ENCODE data around the gene BPIFB6. TPM values are rescaled to one million over a fixed set of nuclear protein-coding genes. Genes with fewer than 3 reads are reported as not detected.

The BPIFB6 gene
- polyA plus RNA-seq, 3 donors = not detected

DNA sequence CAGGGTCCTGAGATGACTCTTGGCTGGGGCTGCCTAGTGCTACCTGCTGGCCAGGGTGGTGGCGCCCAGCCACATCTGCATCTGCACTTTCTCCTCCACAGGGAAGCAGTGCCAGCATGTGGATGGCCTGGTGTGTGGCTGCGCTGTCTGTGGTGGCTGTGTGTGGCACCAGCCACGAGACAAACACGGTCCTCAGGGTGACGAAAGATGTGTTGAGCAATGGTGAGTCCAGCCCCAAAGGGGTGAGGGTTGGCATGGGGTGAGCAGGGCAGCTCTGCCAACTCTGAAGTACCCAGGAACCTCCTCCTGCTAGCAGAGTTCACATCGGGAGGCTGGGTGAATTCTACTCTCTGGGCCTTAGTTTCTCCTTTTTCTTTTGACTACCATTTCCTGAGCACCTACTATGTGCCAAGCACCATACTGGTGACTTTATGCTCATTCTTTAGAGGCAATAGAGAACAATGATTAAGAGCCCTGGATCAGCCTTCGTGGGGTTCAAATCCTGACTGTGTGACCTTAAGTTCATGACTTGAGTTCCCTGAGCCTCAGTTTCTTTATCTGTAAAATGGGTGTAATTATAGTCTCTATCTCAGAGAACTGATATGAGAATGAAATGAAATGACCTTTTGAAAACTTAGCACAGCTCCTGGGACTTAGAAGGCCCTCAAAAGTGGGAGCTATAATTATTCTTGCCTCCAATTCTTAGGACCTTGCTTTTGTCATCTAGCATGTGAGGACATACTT lies 50.1 kb downstream of the BPIFB6 start:
- Histone ChIP-seq H3K9ac (ENCODE audit: insufficient read depth, low read length, poor library complexity, severe bottlenecking) (no peak overlapping the region), H3K9me3 (replicated peaks in 1 of 2; ENCODE audit: control insufficient read depth in 1 of 2, insufficient read depth in 1 of 2, low read length in 2 of 2) (no peaks in the 10 kb centered on the region)

DNA sequence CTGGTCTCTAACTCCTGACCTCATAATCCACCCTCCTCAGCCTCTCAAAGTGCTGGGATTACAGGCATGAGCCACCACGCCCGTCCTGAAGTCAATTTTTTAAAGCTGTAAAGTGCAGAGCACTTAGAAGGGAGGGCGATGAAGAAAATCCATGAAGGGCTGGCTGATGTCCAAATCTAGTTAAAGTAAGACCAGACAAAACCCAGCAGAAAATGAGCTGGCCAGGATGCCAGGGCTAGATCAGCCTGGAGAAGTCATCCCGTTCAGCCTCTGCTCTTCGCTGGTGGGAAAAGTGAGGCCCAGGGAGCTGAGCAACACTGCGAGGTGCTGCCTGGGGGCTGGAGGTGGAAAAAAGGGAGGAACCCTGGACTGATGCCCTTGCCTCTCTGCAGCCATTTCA lies 51.1 kb downstream of the BPIFB6 start:
- no peak overlapping the region for H3K9ac ChIP-seq (ENCODE audit: insufficient read depth, low read length, poor library complexity, severe bottlenecking)
- no peak for TF ChIP-seq CTCF (IDR thresholded peaks at IDR 0.05)
- peaks cover 0 to 2% (median under 1%) of the 10 kb centered on the region in 3 donors for H3K27me3 Mint-ChIP-seq (ENCODE audit: low read depth in 3 of 3)
- no peaks in the 10 kb centered on the region for H4K20me1 ChIP-seq (ENCODE audit: insufficient read depth, low read length)
- no peak overlapping the region for H3K27ac Mint-ChIP-seq
- no peak overlapping the region for H3K4me3 Mint-ChIP-seq
- intact Hi-C loops (cut with micrococcal nuclease) = no loop called here
- H3K27ac ChIP-seq (ENCODE audit: low read depth in 1 of 2, low read length in 2 of 2) = no peak overlapping the region
- H3K4me1 ChIP-seq (ENCODE audit: control insufficient read depth in 1 of 2, insufficient read depth in 2 of 2, low read length in 2 of 2) = no peaks in the 10 kb centered on the region
- H2AFZ ChIP-seq (ENCODE audit: insufficient read depth, low read depth, low read length, poor library complexity, severe bottlenecking) = no peak overlapping the region
- H3K9me3 Mint-ChIP-seq = no peaks in the 10 kb centered on the region
- no peaks in the 10 kb centered on the region for H3K79me2 ChIP-seq (ENCODE audit: insufficient read depth, low read length)
- peaks cover 4% of the 10 kb centered on the region for H3K4me1 Mint-ChIP-seq
- H3K4me2 ChIP-seq (replicated peaks; ENCODE audit: extremely low read depth, low read length, poor library complexity, severe bottlenecking) = no peak overlapping the region
- H3K27me3 ChIP-seq (ENCODE audit: control insufficient read depth in 2 of 2, insufficient read depth in 2 of 2, low read length in 2 of 2) = no peaks in the 10 kb centered on the region
- H3K4me3 ChIP-seq (replicated peaks in 1 of 3; ENCODE audit: low read depth in 2 of 3, low read length in 3 of 3) = no peak overlapping the region
- H3K36me3 Mint-ChIP-seq = no peaks in the 10 kb centered on the region
- 94% methylated on average over 6 of the region's 6 CpGs for WGBS (ENCODE audit: insufficient coverage)
- no peaks in the 10 kb centered on the region for H3K9me3 ChIP-seq (replicated peaks in 1 of 2; ENCODE audit: control insufficient read depth in 1 of 2, insufficient read depth in 1 of 2, low read length in 2 of 2)
- no peak for DNase-seq
- no peaks in the 10 kb centered on the region for H3K36me3 ChIP-seq (replicated peaks in 1 of 2; ENCODE audit: control insufficient read depth in 1 of 2, insufficient read depth in 2 of 2, low read length in 2 of 2)

More for the DNA sequence above, 50.1 kb downstream of the BPIFB6 start:
- Histone ChIP-seq H3K27me3 (ENCODE audit: control insufficient read depth in 2 of 2, insufficient read depth in 2 of 2, low read length in 2 of 2) (no peaks in the 10 kb centered on the region), H2AFZ (ENCODE audit: insufficient read depth, low read depth, low read length, poor library complexity, severe bottlenecking) (no peak overlapping the region), H3K4me2 (replicated peaks; ENCODE audit: extremely low read depth, low read length, poor library complexity, severe bottlenecking) (no peak overlapping the region), H3K27ac (ENCODE audit: low read depth in 1 of 2, low read length in 2 of 2) (no peak overlapping the region), H3K4me3 (replicated peaks in 1 of 3; ENCODE audit: low read depth in 2 of 3, low read length in 3 of 3) (no peak overlapping the region), H4K20me1 (ENCODE audit: insufficient read depth, low read length) (no peaks in the 10 kb centered on the region), H3K36me3 (replicated peaks in 1 of 2; ENCODE audit: control insufficient read depth in 1 of 2, insufficient read depth in 2 of 2, low read length in 2 of 2) (no peaks in the 10 kb centered on the region), H3K4me1 (ENCODE audit: control insufficient read depth in 1 of 2, insufficient read depth in 2 of 2, low read length in 2 of 2) (no peaks in the 10 kb centered on the region), H3K79me2 (ENCODE audit: insufficient read depth, low read length) (no peaks in the 10 kb centered on the region)
- Mint-ChIP-seq H3K9me3 (no peaks in the 10 kb centered on the region), H3K27ac (no peak overlapping the region), H3K27me3 (ENCODE audit: low read depth in 3 of 3) (peaks cover 0 to 2% (median 0%) of the 10 kb centered on the region in 3 donors), H3K4me1 (peaks cover 4% of the 10 kb centered on the region), H3K36me3 (no peaks in the 10 kb centered on the region), H3K4me3 (no peak overlapping the region)
- intact Hi-C loops (cut with micrococcal nuclease) = no loop called here
- no peak for TF ChIP-seq CTCF (IDR thresholded peaks at IDR 0.05)
- DNase-seq = peak in 2 of 3 donors; percentile 23 to 32
- 23% methylated on average over 5 of the region's 7 CpGs for WGBS (ENCODE audit: insufficient coverage)

All from CD14-positive monocyte (primary cell).